Transverse colon (tissue), 4 donors: Measurements from ENCODE around the gene PET100. TPM values are rescaled to one million over a fixed set of nuclear protein-coding genes. Genes with fewer than 3 reads are reported as not detected.

ENCODE experiments used
- DNase-seq: peaks from one replicate; pipeline ENCODE4 v3.0.0-alpha.2; 2019
- H3K27ac ChIP-seq, 4 donors: fragments of 200-600 bp; sonication (generic); 2 replicates each; pipeline ENCODE4 v1.5.1; 2016 to 2018; ENCODE audit warnings: inconsistent platforms in 4 of 4
- H3K27me3 ChIP-seq: fragments of 200-600 bp; sonication (generic); 2 replicates; pipeline ENCODE4 v1.5.1; 2017; ENCODE audit warnings: inconsistent platforms
- H3K36me3 ChIP-seq, 4 donors: fragments of 200-600 bp; sonication (generic); 2 replicates each; pipeline ENCODE4 v1.5.1; 2017 to 2019; ENCODE audit warnings: inconsistent platforms in 4 of 4
- H3K4me1 ChIP-seq, 4 donors: fragments of 200-600 bp; sonication (generic); 2 replicates each; pipeline ENCODE4 v1.5.1; 2017 to 2020; ENCODE audit warnings: inconsistent platforms in 4 of 4
- H3K4me3 ChIP-seq, 4 donors: fragments of 200-600 bp; sonication (generic); 1 replicate in 1 of 4; 2 replicates in 3 of 4; pipeline versions ENCODE4 v1.5.1 to v1.6.1; 2017 to 2019; ENCODE audit warnings: inconsistent platforms in 4 of 4
- H3K9me3 ChIP-seq, 2 donors: fragments of 200-600 bp; sonication (generic); 2 replicates each; pipeline ENCODE4 v1.5.1; 2017 to 2019; ENCODE audit warnings: inconsistent platforms in 2 of 2
- EP300 ChIP-seq: sonication (generic); formaldehyde crosslinking; IDR thresholded peaks from one replicate; pipeline ENCODE4 v1.6.1; 2017; ENCODE audit warnings: antibody characterized with exemption, low read depth
- POLR2A ChIP-seq: fragments of 450-650 bp; IDR thresholded peaks from one replicate; pipeline ENCODE4 v1.6.1; 2016; ENCODE audit warnings: antibody characterized with exemption, mild to moderate bottlenecking, moderate library complexity
- POLR2AphosphoS5 ChIP-seq, 3 donors: sonication (generic); formaldehyde crosslinking; IDR thresholded peaks; one replicate each; pipeline ENCODE4 v1.6.1; 2016; ENCODE audit warnings: antibody characterized with exemption in 3 of 3
- WGBS, 2 donors: methylation state at CpG; one replicate each; pipeline ENCODE4 v1.1.5; 2018; ENCODE audit warnings: low coverage in 1 of 2; 5-methylcytosine and 5-hydroxymethylcytosine counted together
- in situ Hi-C, 4 donors: fragments of 200-750 bp; cut with MboI; loops; one replicate each; pipeline versions ENCODE4 v1.15.0 to v1.15.1; 2017; ENCODE audit warnings: low sequenced_read_pairs in 3 of 4, low pct_ligation_motif_present in 1 of 4, low pct_unique_long_range_greater_than_20kb in 1 of 4
- intact Hi-C: fragments of 100-400 bp; cut with DNase I; formaldehyde crosslinking; loops from one replicate; pipeline ENCODE4 v1.15.1; 2023; ENCODE audit warnings: low total_unique reads
- total RNA-seq, 4 donors: library from RNA; depleted of rRNA; stranded (reverse); fragments of >200 nt; gene quantifications; one replicate each; pipeline ENCODE4 v1.1.0, GENCODE V29; 2016
- TF ChIP-seq, protein P1 (sequence below), 5 experiments: fragments of 200-600 bp in 3 of 5; fragments of 450-650 bp in 2 of 5; sonication (generic) in 3 of 5; IDR thresholded peaks; 1 replicate in 2 of 5; 2 replicates in 3 of 5; pipeline ENCODE4 v1.5.1; 2016 to 2017; ENCODE audit warnings: antibody characterized with exemption in 5 of 5, inconsistent platforms in 3 of 5, mild to moderate bottlenecking in 2 of 5, moderate library complexity in 1 of 5

The PET100 gene
- total RNA-seq, 4 donors from 2014 or later: 16.4 to 48.0 TPM; not detected in 2

DNA sequence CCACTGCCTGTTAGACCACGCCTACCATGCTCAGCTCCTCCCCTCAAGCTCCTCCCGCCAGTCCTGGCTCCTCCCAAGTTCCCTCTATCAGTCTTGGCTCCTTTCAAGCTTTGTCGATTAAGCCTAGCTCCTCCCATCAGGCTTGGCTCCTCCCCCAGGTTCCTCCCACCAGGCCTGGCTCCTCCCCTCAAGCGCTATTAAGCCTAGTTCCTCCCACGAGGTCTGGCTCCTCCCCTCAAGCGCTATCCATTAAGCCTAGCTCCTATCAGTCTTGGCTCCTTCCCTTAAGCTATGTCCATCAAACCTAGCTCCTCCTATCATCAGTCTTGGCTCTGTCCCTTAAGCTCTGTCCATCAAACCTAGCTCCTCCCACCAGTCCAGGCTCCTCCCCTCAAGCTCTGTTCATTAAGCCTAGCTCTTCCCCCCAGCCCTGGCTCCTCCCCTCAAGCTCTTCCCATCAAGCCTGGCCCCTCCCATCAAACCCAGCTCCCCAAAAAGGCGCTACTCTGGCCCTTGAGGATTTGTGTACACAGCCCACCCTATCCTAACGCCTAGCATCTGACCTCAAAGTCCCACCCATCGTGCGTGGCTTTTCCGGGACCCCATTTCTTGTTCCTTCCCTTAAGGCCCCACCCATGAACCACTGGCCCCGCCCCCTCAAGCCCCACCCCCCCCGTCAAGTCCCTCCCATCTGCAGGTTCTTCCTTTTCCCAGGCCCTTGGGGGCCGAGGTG, 23.9 kb upstream of the PET100 start:
- no peaks in the 10 kb centered on the region for H3K4me1 ChIP-seq
- no peak overlapping the region for H3K27ac ChIP-seq
- TF ChIP-seq POLR2AphosphoS5 (IDR thresholded peaks at IDR 0.05): no peak
- TF ChIP-seq, protein P1, sequence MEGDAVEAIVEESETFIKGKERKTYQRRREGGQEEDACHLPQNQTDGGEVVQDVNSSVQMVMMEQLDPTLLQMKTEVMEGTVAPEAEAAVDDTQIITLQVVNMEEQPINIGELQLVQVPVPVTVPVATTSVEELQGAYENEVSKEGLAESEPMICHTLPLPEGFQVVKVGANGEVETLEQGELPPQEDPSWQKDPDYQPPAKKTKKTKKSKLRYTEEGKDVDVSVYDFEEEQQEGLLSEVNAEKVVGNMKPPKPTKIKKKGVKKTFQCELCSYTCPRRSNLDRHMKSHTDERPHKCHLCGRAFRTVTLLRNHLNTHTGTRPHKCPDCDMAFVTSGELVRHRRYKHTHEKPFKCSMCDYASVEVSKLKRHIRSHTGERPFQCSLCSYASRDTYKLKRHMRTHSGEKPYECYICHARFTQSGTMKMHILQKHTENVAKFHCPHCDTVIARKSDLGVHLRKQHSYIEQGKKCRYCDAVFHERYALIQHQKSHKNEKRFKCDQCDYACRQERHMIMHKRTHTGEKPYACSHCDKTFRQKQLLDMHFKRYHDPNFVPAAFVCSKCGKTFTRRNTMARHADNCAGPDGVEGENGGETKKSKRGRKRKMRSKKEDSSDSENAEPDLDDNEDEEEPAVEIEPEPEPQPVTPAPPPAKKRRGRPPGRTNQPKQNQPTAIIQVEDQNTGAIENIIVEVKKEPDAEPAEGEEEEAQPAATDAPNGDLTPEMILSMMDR (IDR thresholded peaks at IDR 0.05): no peak
- TF ChIP-seq POLR2A: no peak
- no peak for TF ChIP-seq EP300
- intact Hi-C loops (no loop called here), in situ Hi-C loops (no loop called here)
- 60 to 80% methylated on average over 6 to 14 of the region's 14 CpGs for WGBS, 2 donors
- no peak for DNase-seq
- no peaks in the 10 kb centered on the region for H3K36me3 ChIP-seq
- peaks cover 11% of the 10 kb centered on the region for H3K27me3 ChIP-seq
- H3K4me3 ChIP-seq: no peak overlapping the region
- no peaks in the 10 kb centered on the region for H3K9me3 ChIP-seq

DNA sequence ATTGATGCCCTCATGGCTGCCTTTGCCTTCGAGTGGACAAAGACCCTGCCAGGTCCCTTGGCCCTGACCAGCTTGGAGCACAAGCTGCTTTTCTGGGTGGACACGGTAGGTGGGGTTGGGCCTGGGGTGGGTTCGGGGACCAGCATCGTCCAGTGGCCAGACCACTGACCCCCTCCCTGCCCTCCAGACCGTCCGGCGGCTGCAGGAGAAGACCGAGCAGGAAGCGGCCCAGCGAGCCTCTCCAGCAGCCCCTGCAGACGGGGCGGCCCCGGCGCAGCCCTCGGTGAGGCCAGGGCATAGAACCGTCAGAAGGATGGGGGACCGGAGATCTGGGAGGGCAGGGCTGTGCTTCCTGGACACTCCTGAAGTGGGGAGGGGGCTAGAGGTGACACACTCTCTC, 23.3 kb upstream of the PET100 start:
- H3K36me3 ChIP-seq: no peaks in the 10 kb centered on the region
- peaks cover 11% of the 10 kb centered on the region for H3K27me3 ChIP-seq
- H3K27ac ChIP-seq: no peak overlapping the region
- TF ChIP-seq EP300: no peak
- no peak for TF ChIP-seq POLR2AphosphoS5 (IDR thresholded peaks at IDR 0.05)
- no peak for TF ChIP-seq POLR2A
- TF ChIP-seq, protein P1 (IDR thresholded peaks at IDR 0.05): no peak
- in situ Hi-C loops (no loop called here), intact Hi-C loops (no loop called here)
- DNase-seq: no peak
- 85% methylated on average over 17 of the region's 17 CpGs; no CpG with 5 or more reads in 1 of the 2 donors for WGBS, 2 donors
- no peaks in the 10 kb centered on the region for H3K9me3 ChIP-seq
- H3K4me1 ChIP-seq: no peaks in the 10 kb centered on the region
- no peak overlapping the region for H3K4me3 ChIP-seq

DNA sequence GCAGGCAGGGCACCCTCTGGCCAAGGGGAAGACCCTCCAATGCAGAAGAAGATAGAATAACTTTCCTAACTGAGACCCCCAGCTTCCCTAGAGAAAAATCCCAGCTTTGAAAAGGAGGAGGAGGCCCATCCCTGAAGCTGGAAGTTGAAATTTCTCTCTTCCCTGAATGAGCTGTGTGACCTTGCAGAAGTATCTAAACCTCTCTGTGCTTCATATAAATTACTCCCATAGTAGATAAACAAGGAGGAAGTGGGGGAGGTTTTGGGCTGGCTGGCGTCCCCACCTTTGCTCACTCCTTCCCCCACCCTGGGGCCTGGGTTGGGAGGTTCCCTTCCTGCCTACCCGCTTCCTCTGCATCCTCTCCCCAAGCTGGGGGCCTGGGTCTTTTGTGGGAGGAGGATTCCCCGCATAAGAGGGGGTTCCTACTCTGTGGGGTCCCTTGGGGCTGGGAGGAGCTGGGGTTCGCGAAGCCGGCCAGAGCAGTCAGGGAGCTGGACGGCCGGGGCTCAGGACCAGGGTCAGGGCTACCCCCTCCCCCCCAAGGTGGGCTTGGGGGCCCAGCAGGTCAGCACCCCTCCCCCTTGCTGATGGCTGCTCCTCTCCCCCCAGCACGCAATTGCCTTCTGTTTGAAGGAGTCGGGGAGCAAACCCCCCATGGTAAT, 22.2 kb upstream of the PET100 start:
- Histone ChIP-seq H3K4me1 (no peaks in the 10 kb centered on the region), H3K9me3 (no peaks in the 10 kb centered on the region), H3K27ac (no peak overlapping the region), H3K27me3 (peaks cover 3% of the 10 kb centered on the region), H3K4me3 (no peak overlapping the region), H3K36me3 (no peaks in the 10 kb centered on the region)
- DNase-seq: no peak
- in situ Hi-C loops (no loop called here), intact Hi-C loops (loop anchor here (1.0 kb wide), 1 partner anchor 14 kb away; no protein-coding TSS in a partner anchor)
- TF ChIP-seq EP300: no peak
- TF ChIP-seq, protein P1 (IDR thresholded peaks at IDR 0.05): no peak
- no peak for TF ChIP-seq POLR2AphosphoS5 (IDR thresholded peaks at IDR 0.05)
- TF ChIP-seq POLR2A: no peak
- WGBS, 2 donors: 80 to 84% methylated on average over 2 to 10 of the region's 10 CpGs

DNA sequence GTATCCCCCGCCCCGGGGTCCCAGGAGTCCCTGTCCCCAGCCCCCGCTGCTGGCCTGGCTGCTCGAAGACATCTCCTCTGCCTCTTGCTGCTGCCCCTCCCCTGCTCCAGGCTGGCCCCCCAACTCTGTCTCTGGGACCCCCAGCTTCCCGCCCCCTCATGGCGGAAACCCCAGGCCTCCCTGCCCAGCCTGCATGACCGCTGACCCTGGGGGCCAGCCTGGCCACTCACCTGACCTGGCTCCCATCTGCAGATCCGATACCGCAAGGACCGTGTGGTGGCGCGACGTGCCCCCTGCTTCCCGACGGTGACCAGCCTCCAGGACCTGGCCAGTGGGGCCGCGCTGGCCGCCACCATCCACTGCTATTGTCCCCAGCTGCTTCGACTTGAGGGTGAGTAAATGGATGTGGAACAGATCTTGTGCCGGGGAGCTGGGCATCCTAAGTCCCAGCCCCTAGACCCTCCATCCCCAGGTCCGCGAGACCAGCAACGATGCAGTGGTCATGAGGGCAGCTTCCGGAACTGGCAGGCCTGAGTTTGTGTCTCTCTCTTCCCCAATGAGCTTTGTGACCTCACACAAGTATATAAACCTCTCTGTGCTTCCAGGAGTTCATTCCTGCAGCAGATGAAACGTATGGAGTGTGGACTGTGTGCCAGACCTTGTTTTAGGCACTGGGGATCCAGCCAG, 21.6 kb upstream of the PET100 start:
- WGBS, 2 donors: 90% methylated on average over 25 of the region's 25 CpGs; no CpG with 5 or more reads in 1 of the 2 donors
- intact Hi-C loops (loop anchor here (1.0 kb wide), 1 partner anchor 15 kb away; no protein-coding TSS in a partner anchor), in situ Hi-C loops (no loop called here)
- Histone ChIP-seq H3K4me3 (no peak overlapping the region), H3K36me3 (no peaks in the 10 kb centered on the region), H3K4me1 (no peaks in the 10 kb centered on the region), H3K27me3 (no peaks in the 10 kb centered on the region), H3K27ac (no peak overlapping the region), H3K9me3 (no peaks in the 10 kb centered on the region)
- TF ChIP-seq, protein P1 (IDR thresholded peaks at IDR 0.05): no peak
- TF ChIP-seq POLR2A (no peak), POLR2AphosphoS5 (IDR thresholded peaks at IDR 0.05) (no peak)
- DNase-seq: no peak
